Nephron (organoid): ENCODE data around the gene DLST.

ENCODE experiments used
- H3K27ac Mint-ChIP-seq, 3 experiments: 2 replicates each; pipeline ENCODE4 v1.8.0; 2020; ENCODE audit warnings: mixed read lengths in 3 of 3, mild to moderate bottlenecking in 2 of 3, moderate library complexity in 1 of 3
- H3K27me3 Mint-ChIP-seq: 2 replicates; pipeline ENCODE4 v1.8.0; 2021; ENCODE audit warnings: low read depth, mild to moderate bottlenecking, moderate library complexity, mixed read lengths
- H3K36me3 Mint-ChIP-seq: 2 replicates; pipeline ENCODE4 v1.8.0; 2020; ENCODE audit warnings: low read depth, mixed read lengths
- H3K4me1 Mint-ChIP-seq: 2 replicates; pipeline ENCODE4 v1.8.0; 2020; ENCODE audit warnings: mixed read lengths
- H3K4me3 Mint-ChIP-seq, 3 experiments: 2 replicates each; pipeline ENCODE4 v1.8.0; 2020; ENCODE audit warnings: mild to moderate bottlenecking in 3 of 3, mixed read lengths in 3 of 3, moderate library complexity in 2 of 3
- H3K9me3 Mint-ChIP-seq: 2 replicates; pipeline ENCODE4 v1.8.0; 2020; ENCODE audit warnings: mixed read lengths
- CTCF ChIP-seq, 3 experiments: fragments of 200-600 bp; sonication (generic); IDR thresholded peaks; one replicate each; pipeline ENCODE4 v1.5.0; 2021; ENCODE audit warnings: antibody characterized with exemption in 3 of 3; ENCODE audit not compliant: unreplicated experiment in 3 of 3

The DLST gene

GRCh38 chr14:74838166-74838565 lies 43.5 kb upstream of the DLST start:
- peaks cover 37% of the 10 kb centered on the region for H3K36me3 Mint-ChIP-seq
- peaks cover 33% of the 10 kb centered on the region for H3K4me1 Mint-ChIP-seq
- TF ChIP-seq CTCF (IDR thresholded peaks at IDR 0.05; ENCODE audit: unreplicated experiment in 3 of 3) = no peak
- no peak overlapping the region for H3K4me3 Mint-ChIP-seq
- peak overlapping the region in 1 of 3 experiments; percentile 75 for H3K27ac Mint-ChIP-seq
- H3K9me3 Mint-ChIP-seq = no peaks in the 10 kb centered on the region
- no peaks in the 10 kb centered on the region for H3K27me3 Mint-ChIP-seq

GRCh38 chr14:74840603-74841030 lies 41.1 kb upstream of the DLST start:
- Mint-ChIP-seq H3K4me1 (peaks cover 41% of the 10 kb centered on the region), H3K36me3 (peaks cover 32% of the 10 kb centered on the region), H3K27me3 (no peaks in the 10 kb centered on the region), H3K27ac (peak overlapping the region in 1 of 3 experiments; percentile 89), H3K4me3 (no peak overlapping the region), H3K9me3 (no peaks in the 10 kb centered on the region)
- no peak for TF ChIP-seq CTCF (IDR thresholded peaks at IDR 0.05; ENCODE audit: unreplicated experiment in 3 of 3)

- Mint-ChIP-seq H3K27me3 (no peaks in the 10 kb centered on the region), H3K4me3 (no peak overlapping the region), H3K4me1 (peaks cover 42% of the 10 kb centered on the region), H3K36me3 (peaks cover 29% of the 10 kb centered on the region), H3K27ac (peak overlapping the region in 1 of 3 experiments; percentile 89), H3K9me3 (no peaks in the 10 kb centered on the region)
- TF ChIP-seq CTCF (IDR thresholded peaks at IDR 0.05; ENCODE audit: unreplicated experiment in 3 of 3) = no peak
Measured at GRCh38 chr14:74841230-74842207, 40.2 kb upstream of the DLST start.

GRCh38 chr14:74843653-74844052 lies 38.1 kb upstream of the DLST start:
- Mint-ChIP-seq H3K27me3 (no peaks in the 10 kb centered on the region), H3K4me1 (peaks cover 44% of the 10 kb centered on the region), H3K27ac (peak overlapping the region in 2 of 3 experiments; percentile 32 to 72), H3K4me3 (no peak overlapping the region), H3K9me3 (no peaks in the 10 kb centered on the region), H3K36me3 (peaks cover 18% of the 10 kb centered on the region)
- no peak for TF ChIP-seq CTCF (IDR thresholded peaks at IDR 0.05; ENCODE audit: unreplicated experiment in 3 of 3)

- Mint-ChIP-seq H3K27ac (peak overlapping the region; percentile 70 to 85 (median 79)), H3K27me3 (no peaks in the 10 kb centered on the region), H3K4me3 (peak overlapping the region in 1 of 3 experiments; percentile 17), H3K4me1 (peaks cover 49% of the 10 kb centered on the region), H3K36me3 (peaks cover 2% of the 10 kb centered on the region), H3K9me3 (no peaks in the 10 kb centered on the region)
- TF ChIP-seq CTCF (IDR thresholded peaks at IDR 0.05; ENCODE audit: unreplicated experiment in 3 of 3) = no peak
Measured at GRCh38 chr14:74846168-74846567, 35.5 kb upstream of the DLST start.
